Gastroesophageal sphincter (tissue), 4 donors: Measurements from ENCODE around the gene RBFA. TPM values are rescaled to one million over a fixed set of nuclear protein-coding genes. Genes with fewer than 3 reads are reported as not detected.
"Not testable (repeated sequence)": the region's sequence is repeated elsewhere in the genome, so short reads cannot be mapped to it uniquely, and the experiment has no call there.

ENCODE experiments used
- ATAC-seq: fragments of 150-250 bp; one replicate; pipeline ENCODE4 v1.9.1; 2016; ENCODE audit warnings: mild to moderate bottlenecking, moderate library complexity
- H3K27ac ChIP-seq, 4 donors: fragments of 200-600 bp; sonication (generic) in 3 of 4; 1 replicate in 3 of 4; 2 replicates in 1 of 4; pipeline ENCODE4 v1.5.1; 2016 to 2019
- H3K27me3 ChIP-seq: fragments of 200-600 bp; sonication (generic); one replicate; pipeline ENCODE4 v1.5.1; 2019
- H3K36me3 ChIP-seq, 2 donors: fragments of 200-600 bp; sonication (generic); one replicate each; pipeline ENCODE4 v1.5.1; 2019; ENCODE audit warnings: control low read depth in 1 of 2
- H3K4me1 ChIP-seq, 3 donors: fragments of 200-600 bp; sonication (generic); 1 replicate in 2 of 3; 2 replicates in 1 of 3; pipeline ENCODE4 v1.5.1; 2016 to 2019; ENCODE audit warnings: control low read depth in 2 of 3
- H3K4me3 ChIP-seq, 2 donors: fragments of 200-600 bp; sonication (generic); one replicate each; pipeline ENCODE4 v1.5.1; 2019; ENCODE audit warnings: mild to moderate bottlenecking in 1 of 2, moderate library complexity in 1 of 2
- H3K9me3 ChIP-seq, 3 donors: fragments of 200-600 bp; sonication (generic); one replicate each; pipeline ENCODE4 v1.5.1; 2017 to 2019; ENCODE audit warnings: control low read depth in 2 of 3
- EP300 ChIP-seq: sonication (generic); formaldehyde crosslinking; IDR thresholded peaks from one replicate; pipeline ENCODE4 v1.6.1; 2017; ENCODE audit warnings: antibody characterized with exemption, mild to moderate bottlenecking
- POLR2A ChIP-seq, 2 donors: fragments of 450-650 bp; IDR thresholded peaks; one replicate each; pipeline ENCODE4 v1.6.1; 2017; ENCODE audit warnings: antibody characterized with exemption in 2 of 2, mild to moderate bottlenecking in 2 of 2, moderate library complexity in 1 of 2
- POLR2AphosphoS5 ChIP-seq: sonication (generic); formaldehyde crosslinking; IDR thresholded peaks from one replicate; pipeline ENCODE4 v1.6.1; 2017; ENCODE audit warnings: antibody characterized with exemption
- WGBS, 2 donors: methylation state at CpG; one replicate each; pipeline ENCODE4 v1.1.5; 2018; ENCODE audit warnings: low coverage in 1 of 2; 5-methylcytosine and 5-hydroxymethylcytosine counted together
- total RNA-seq, 4 donors: library from RNA; depleted of rRNA; stranded (reverse); fragments of >200 nt; gene quantifications; one replicate each; pipeline ENCODE4 v1.1.0, GENCODE V29; 2016
- TF ChIP-seq, protein P1 (sequence below), 4 experiments: fragments of 200-600 bp in 2 of 4; fragments of 450-650 bp in 2 of 4; sonication (generic) in 1 of 4; IDR thresholded peaks; one replicate each; pipeline ENCODE4 v1.5.1; 2017 to 2019; ENCODE audit warnings: antibody characterized with exemption in 4 of 4, mild to moderate bottlenecking in 2 of 4, moderate library complexity in 2 of 4

RBFA gene
- total RNA-seq, 4 donors from 2014 or later: 27.0 to 38.8 (median 32.7) TPM

DNA sequence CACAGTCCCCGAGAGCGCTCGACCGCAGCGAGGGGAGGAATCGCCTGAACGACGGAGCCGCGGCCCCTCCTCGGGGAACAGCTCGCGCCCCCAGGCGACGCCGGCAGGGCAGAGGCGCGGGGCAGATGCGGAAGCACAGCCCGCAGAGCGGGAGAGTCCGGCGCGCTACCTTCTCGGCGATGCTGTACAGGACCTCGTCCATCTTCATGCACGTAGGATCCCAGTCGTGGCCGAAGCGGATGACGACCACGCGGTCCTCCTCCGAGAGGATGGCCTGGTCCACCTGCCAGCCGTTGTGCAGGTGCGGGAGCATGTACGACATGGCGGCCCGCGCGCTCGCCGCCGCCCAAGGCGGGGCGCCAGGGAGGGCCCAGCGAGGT lies 46.2 kb upstream of the RBFA start:
- TF ChIP-seq POLR2AphosphoS5: peak; percentile 2
- TF ChIP-seq, protein P1, sequence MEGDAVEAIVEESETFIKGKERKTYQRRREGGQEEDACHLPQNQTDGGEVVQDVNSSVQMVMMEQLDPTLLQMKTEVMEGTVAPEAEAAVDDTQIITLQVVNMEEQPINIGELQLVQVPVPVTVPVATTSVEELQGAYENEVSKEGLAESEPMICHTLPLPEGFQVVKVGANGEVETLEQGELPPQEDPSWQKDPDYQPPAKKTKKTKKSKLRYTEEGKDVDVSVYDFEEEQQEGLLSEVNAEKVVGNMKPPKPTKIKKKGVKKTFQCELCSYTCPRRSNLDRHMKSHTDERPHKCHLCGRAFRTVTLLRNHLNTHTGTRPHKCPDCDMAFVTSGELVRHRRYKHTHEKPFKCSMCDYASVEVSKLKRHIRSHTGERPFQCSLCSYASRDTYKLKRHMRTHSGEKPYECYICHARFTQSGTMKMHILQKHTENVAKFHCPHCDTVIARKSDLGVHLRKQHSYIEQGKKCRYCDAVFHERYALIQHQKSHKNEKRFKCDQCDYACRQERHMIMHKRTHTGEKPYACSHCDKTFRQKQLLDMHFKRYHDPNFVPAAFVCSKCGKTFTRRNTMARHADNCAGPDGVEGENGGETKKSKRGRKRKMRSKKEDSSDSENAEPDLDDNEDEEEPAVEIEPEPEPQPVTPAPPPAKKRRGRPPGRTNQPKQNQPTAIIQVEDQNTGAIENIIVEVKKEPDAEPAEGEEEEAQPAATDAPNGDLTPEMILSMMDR (IDR thresholded peaks at IDR 0.05): peak in 3 of 4 experiments; percentile 11 to 62 (median 27)
- no peak for TF ChIP-seq EP300
- TF ChIP-seq POLR2A (IDR thresholded peaks at IDR 0.05): no peak
- WGBS, 2 donors: 0% methylated on average over 4 to 10 of the region's 48 CpGs
- Histone ChIP-seq H3K36me3 (peaks cover 0 to 21% of the 10 kb centered on the region in 2 donors), H3K27ac (peak overlapping the region; percentile 90 to 99 (median 98)), H3K9me3 (no peaks in the 10 kb centered on the region), H3K4me1 (peaks cover 0 to 39% (median 12%) of the 10 kb centered on the region in 3 donors), H3K27me3 (no peaks in the 10 kb centered on the region), H3K4me3 (peak overlapping the region; percentile 84 to 94)
- ATAC-seq: peak; percentile 76

DNA sequence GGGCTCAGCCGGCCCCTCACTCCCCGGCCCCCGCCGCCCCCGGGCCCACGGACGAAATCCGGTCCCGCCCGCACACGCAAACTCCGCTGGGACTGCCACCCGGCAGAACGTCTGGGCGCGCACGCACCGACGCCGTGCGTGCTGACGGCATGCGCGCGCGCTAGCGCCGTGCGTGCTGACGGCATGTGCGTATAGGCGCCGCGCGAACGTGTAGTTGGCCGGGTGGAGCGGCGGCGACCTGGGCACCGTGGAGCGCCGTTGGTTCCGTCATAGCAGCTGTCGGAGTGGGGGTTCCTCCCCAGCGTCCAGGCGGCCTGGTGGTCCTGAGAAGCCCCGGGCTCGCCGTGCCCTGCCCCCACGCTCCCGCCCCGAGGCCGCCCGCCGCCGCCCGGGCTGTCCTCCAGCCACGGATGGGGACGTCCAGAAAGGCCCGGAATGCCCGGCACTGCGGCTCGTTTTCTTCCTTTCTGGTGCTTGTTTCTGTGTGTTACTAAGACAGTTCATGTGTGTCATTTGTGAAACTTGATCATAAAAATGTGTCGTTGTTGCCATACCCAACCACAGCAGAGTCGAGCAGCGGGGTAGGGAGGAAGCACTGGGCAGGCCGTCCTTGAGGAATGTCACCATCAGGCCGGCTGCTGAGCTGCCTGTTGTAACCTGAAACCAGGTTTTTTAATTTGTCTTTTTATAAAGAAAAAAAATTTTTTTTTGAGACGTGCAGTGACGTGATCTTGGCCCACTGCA lies 45.6 kb upstream of the RBFA start, which contains the start of gene TXNL4A:
Gene TXNL4A, minus strand, starts transcription at position 113 of the 744 bp plus-strand sequence. CDS start 171 bp downstream, outside the sequence.
- Histone ChIP-seq H3K36me3 (peaks cover 0 to 21% of the 10 kb centered on the region in 2 donors), H3K27ac (peak within 1 kb of the TSS; percentile 90 to 99 (median 98)), H3K9me3 (no peaks in the 10 kb centered on the region), H3K4me1 (peaks cover 0 to 37% (median 12%) of the 10 kb centered on the region in 3 donors), H3K27me3 (no peaks in the 10 kb centered on the region), H3K4me3 (peak within 1 kb of the TSS; percentile 84 to 94)
- TF ChIP-seq POLR2AphosphoS5: peak; percentile 92
- TF ChIP-seq POLR2A (IDR thresholded peaks at IDR 0.05): peak; percentile 85 to 96
- TF ChIP-seq, protein P1 (IDR thresholded peaks at IDR 0.05): no peak
- no peak for TF ChIP-seq EP300
- ATAC-seq: peak; percentile 97
- WGBS, 2 donors: 0 to 1% methylated on average over 7 of the region's 71 CpGs

DNA sequence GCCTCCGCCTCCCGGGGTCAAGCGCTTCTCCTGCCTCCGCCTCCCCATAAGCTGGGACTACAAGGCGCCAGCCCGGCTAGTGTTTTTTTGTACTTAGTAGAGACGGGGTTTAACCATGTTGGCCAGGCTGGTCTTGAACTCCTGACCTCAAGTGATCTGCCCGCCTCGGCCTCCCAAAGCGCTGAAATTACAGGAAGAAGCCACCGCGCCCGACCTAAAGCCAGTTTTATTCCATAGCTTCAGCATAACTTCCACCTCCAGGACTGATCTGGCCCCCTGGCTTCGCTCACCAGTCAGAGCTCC lies 45.1 kb upstream of the RBFA start:
- H3K27me3 ChIP-seq: no peaks in the 10 kb centered on the region
- H3K27ac ChIP-seq: peak overlapping the region; percentile 90 to 99 (median 98)
- H3K4me3 ChIP-seq: peak overlapping the region; percentile 84 to 94
- H3K4me1 ChIP-seq: peaks cover 0 to 37% (median 12%) of the 10 kb centered on the region in 3 donors
- H3K9me3 ChIP-seq: no peaks in the 10 kb centered on the region
- ATAC-seq: no peak
- H3K36me3 ChIP-seq: peaks cover 0 to 21% of the 10 kb centered on the region in 2 donors
- 55 to 58% methylated on average over 8 to 14 of the region's 14 CpGs for WGBS, 2 donors
- TF ChIP-seq EP300: no peak
- TF ChIP-seq, protein P1 (IDR thresholded peaks at IDR 0.05): no peak
- no peak for TF ChIP-seq POLR2AphosphoS5
- no peak for TF ChIP-seq POLR2A (IDR thresholded peaks at IDR 0.05)

- WGBS, 2 donors: 78 to 91% methylated on average over 1 to 2 of the region's 2 CpGs
- H3K4me1 ChIP-seq: peaks cover 0 to 21% (median 11%) of the 10 kb centered on the region in 3 donors
- no peaks in the 10 kb centered on the region for H3K36me3 ChIP-seq
- H3K27ac ChIP-seq: no peak overlapping the region
- TF ChIP-seq EP300: no peak
- no peak for TF ChIP-seq POLR2A (IDR thresholded peaks at IDR 0.05)
- TF ChIP-seq POLR2AphosphoS5: no peak
- TF ChIP-seq, protein P1 (IDR thresholded peaks at IDR 0.05): no peak
- H3K27me3 ChIP-seq: no peaks in the 10 kb centered on the region
- no peaks in the 10 kb centered on the region for H3K9me3 ChIP-seq
- no peak for ATAC-seq
- H3K4me3 ChIP-seq: no peak overlapping the region
Observed at GRCh38 chr18:79991494-79991893, 42.7 kb upstream of the RBFA start.

DNA sequence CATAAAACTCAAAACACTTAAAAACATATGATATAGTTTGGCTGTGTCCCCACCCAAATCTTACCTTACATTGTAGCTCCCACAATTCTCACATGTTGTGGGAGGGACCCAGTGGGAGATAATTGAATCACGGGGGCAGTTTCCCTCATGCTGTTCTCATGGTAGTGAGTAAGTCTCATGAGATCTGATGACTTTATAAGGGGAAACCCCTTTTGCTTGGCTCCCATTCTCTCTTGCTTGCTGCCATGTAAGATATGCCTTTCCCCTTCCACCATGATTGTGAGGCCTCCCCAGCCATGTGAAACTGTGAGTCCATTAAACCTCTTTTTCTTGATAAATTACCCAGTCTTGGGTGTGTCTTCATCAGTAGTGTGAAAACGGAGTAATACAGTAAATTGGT lies 34.5 kb upstream of the RBFA start:
- ATAC-seq, H3K27me3 ChIP-seq, H3K4me3 ChIP-seq, H3K36me3 ChIP-seq, H3K4me1 ChIP-seq, H3K27ac ChIP-seq: not testable (repeated sequence)
- peaks cover 0 to 14% (median 0%) of the 10 kb centered on the region in 3 donors for H3K9me3 ChIP-seq
- WGBS, 2 donors: 58% methylated on average over 2 of the region's 2 CpGs; no CpG with 5 or more reads in 1 of the 2 donors
